ENCODE results near the gene DHX15. TPM values are rescaled to one million over a fixed set of nuclear protein-coding genes. Genes with fewer than 3 reads are reported as not detected.

DHX15 gene
- 165 and 198 TPM in 2 replicates for total RNA-seq (2016; rRNA removed; fragmentation: Illumina TruSeq; extraction: Trizol)
- total RNA-seq (2016; cell fraction: cytosol; rRNA removed; fragmentation: Illumina TruSeq; extraction: Trizol; ENCODE audit: low read depth) = 19.0 and 24.6 TPM in 2 replicates
- 159 and 207 TPM in 2 replicates for total RNA-seq (2016; cell fraction: insoluble cytoplasmic fraction; rRNA removed; fragmentation: Illumina TruSeq; extraction: Trizol)
- 50.2 and 58.7 TPM in 2 replicates for total RNA-seq (2016; cell fraction: membrane; rRNA removed; fragmentation: Illumina TruSeq; extraction: Trizol)
- 250 and 254 TPM in 2 replicates for total RNA-seq (2016; cell fraction: nucleus; rRNA removed; fragmentation: Illumina TruSeq; extraction: Trizol)
- polyA plus RNA-seq (2011; rRNA removed) = 77.2 and 92.9 TPM in 2 replicates
- 33.7 and 45.6 TPM in 2 replicates for polyA plus RNA-seq (2011; cell fraction: cytosol; rRNA removed)
- polyA plus RNA-seq (2011; cell fraction: nucleus; rRNA removed) = 115 and 138 TPM in 2 replicates
- 79.8 and 86.1 TPM in 2 replicates for polyA plus RNA-seq (2012)
- polyA plus RNA-seq (2016; cell fraction: cytosol; fragmentation: Illumina TruSeq; extraction: Trizol; ENCODE audit: low read depth) = 9.6 and 13.3 TPM in 2 replicates
- polyA plus RNA-seq (2016; cell fraction: insoluble cytoplasmic fraction; fragmentation: Illumina TruSeq; extraction: Trizol; ENCODE audit: low read depth) = 153 and 171 TPM in 2 replicates
- 31.8 and 34.9 TPM in 2 replicates for polyA plus RNA-seq (2016; cell fraction: membrane; fragmentation: Illumina TruSeq; extraction: Trizol; ENCODE audit: low read depth)
- polyA plus RNA-seq (2016; cell fraction: nucleus; fragmentation: Illumina TruSeq; extraction: Trizol; ENCODE audit: insufficient read depth, low read depth) = 187 and 190 TPM in 2 replicates
- 100 and 159 TPM in 2 replicates for polyA minus RNA-seq (2011; rRNA and poly(A)+ RNA removed; ENCODE audit: low replicate concordance)
- 55.3 and 55.4 TPM in 2 replicates for polyA minus RNA-seq (2011; cell fraction: cytosol; rRNA and poly(A)+ RNA removed)
- polyA minus RNA-seq (2011; cell fraction: nucleus; rRNA and poly(A)+ RNA removed) = 424 and 461 TPM in 2 replicates
- Bru-seq, nascent RNA = percentile 97 among the genes with signal in this experiment
- BruChase-seq, experiment 1, labeled RNA remaining after a 6-hour chase = percentile 95 among the genes with signal in this experiment
- percentile 96 among the genes with signal in this experiment for BruChase-seq, experiment 2, labeled RNA remaining after a 2-hour chase
- long read RNA-seq, experiment 1, transcript DHX15-201 (14 exons, 2,994 nt) = major isoform, 59 of 78 reads
- long read RNA-seq, experiment 1, partial matches to known transcripts = 10 of 78 reads
- long read RNA-seq, experiment 1, other reads (novel, unspliced or antisense) = 4 of 78 reads
- long read RNA-seq, experiment 2, transcript DHX15-209 (2 exons, 1,848 nt) = minor isoform, 8 of 146 reads
- long read RNA-seq, experiment 2, transcript DHX15-201 (14 exons, 2,994 nt) = major isoform, 65 of 146 reads
- long read RNA-seq, experiment 2, transcript DHX15-208 (3 exons, 2,071 nt) = minor isoform, 5 of 146 reads
- long read RNA-seq, experiment 2, partial matches to known transcripts = 31 of 146 reads
- long read RNA-seq, experiment 2, other reads (novel, unspliced or antisense) = 33 of 146 reads

DNA sequence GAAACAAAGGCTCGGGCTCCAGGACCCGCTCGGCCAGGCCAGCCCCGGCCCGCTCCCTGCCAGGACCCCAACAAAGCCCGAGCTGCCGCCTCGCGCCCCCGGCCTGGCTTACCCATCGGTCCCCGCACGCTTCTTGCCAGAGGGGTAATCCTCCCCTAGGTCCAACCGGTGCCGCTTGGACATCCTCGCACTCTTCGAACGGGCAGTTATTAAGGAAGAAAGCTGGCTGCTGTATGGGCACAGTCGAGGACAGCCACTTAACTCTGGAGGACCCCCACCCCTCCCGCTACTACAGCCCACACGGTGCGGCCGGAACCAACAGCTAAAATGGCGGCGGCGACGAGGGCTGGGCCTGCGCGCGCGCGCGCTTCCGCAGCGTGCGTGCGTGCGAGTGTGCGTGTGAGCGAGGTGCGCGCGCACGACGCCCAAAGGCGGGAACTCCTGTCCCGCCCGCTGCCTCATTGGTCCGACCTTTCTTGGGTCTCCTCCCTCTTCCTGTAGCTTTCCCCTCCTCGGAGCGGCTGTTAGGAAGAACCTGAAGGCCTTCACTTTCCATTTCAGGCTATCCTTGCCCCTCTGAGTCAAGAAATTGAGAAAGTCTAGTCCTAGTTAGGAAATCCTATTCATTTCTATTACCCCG lies at the start of gene DHX15:
DHX15 (minus strand) TSS at position 344 of the 640 bp plus-strand sequence; CDS start at position 183, 161 bp downstream.
- H3K36me3 ChIP-seq (replicated peaks in 1 of 2; ENCODE audit: control insufficient read depth in 1 of 2, insufficient read depth in 2 of 2, low read length in 2 of 2) = peaks cover 4 to 13% of the 10 kb centered on the region in 2 experiments
- H2AFZ ChIP-seq (ENCODE audit: low read length) = no peak within 1 kb of the TSS
- ATAC-seq = peak; percentile 94
- H3K27ac ChIP-seq (ENCODE audit: extremely low read length, insufficient read depth, low read length) = peak within 1 kb of the TSS; percentile 96
- no peaks in the 10 kb centered on the region; a peak in 1 of 5 replicates for H3K27me3 ChIP-seq (ENCODE audit: control insufficient read depth in 1 of 2, insufficient read depth in 2 of 2, low read length in 2 of 2)
- H3K9me3 ChIP-seq (ENCODE audit: low read length) = no peaks in the 10 kb centered on the region
- H3K4me1 ChIP-seq (ENCODE audit: insufficient read depth, low read length) = peaks cover 45% of the 10 kb centered on the region
- peak within 1 kb of the TSS; percentile 91 for H3K4me2 ChIP-seq (ENCODE audit: low read depth, low read length)
- peak within 1 kb of the TSS; percentile 96 to 99 (median 98) for H3K4me3 ChIP-seq (replicated peaks in 1 of 3; ENCODE audit: insufficient read depth in 1 of 3, low read depth in 2 of 3, low read length in 3 of 3)
- peak; percentile 92 for FAIRE-seq
- intact Hi-C loops (cut with micrococcal nuclease; ENCODE audit: unreplicated experiment) = loop anchor here (5.0 kb wide), 1 partner anchor 42 kb away; no protein-coding TSS in a partner anchor
- H3K9ac ChIP-seq (ENCODE audit: insufficient read depth, low read depth, low read length) = peak within 1 kb of the TSS; percentile 100
- CTCF ChIA-PET (ENCODE audit: low intra/inter-chr PET ratio, low total read pairs) = no interaction called here
- WGBS (ENCODE audit: low lambda C conversion rate) = under 1% methylated on average over 33 of the region's 52 CpGs
- H3K79me2 ChIP-seq (ENCODE audit: insufficient read depth, low read length) = peaks cover 50% of the 10 kb centered on the region
- BruUV-seq (replicated peaks) = no TSS peak
- in situ Hi-C loops (cut with HindIII; ENCODE audit: extremely low pct_ligation_motif_present, low pct_unique_long_range_greater_than_20kb) = loop anchor here (25.0 kb wide), 1 partner anchor 697 kb away; the partner anchor contains the start of gene PPARGC1A
- H4K20me1 ChIP-seq (ENCODE audit: insufficient read depth, low read length) = peaks cover 42% of the 10 kb centered on the region
- DNase-seq (ENCODE audit: low spot score) = peak; percentile 92
- POLR2A ChIA-PET = interaction anchor here (0.8 to 1.8 kb wide), 16 partner anchors 10 to 792 kb away, joined by 3 to 19 read pairs (median 4); partner anchors contain the start of genes ANAPC4, PPARGC1A and SEPSECS
- TF ChIP-seq GABPA (IDR thresholded peaks at IDR 0.05; ENCODE audit: low read depth, low read length) (peak; percentile 63), GABPA (CRISPR knock-in tag; IDR thresholded peaks at IDR 0.05; ENCODE audit: low read depth) (peak; percentile 82), ZNF556 (CRISPR knock-in tag; IDR thresholded peaks at IDR 0.05; ENCODE audit: borderline replicate concordance) (no peak; the same call in 1 of the 2 replicates), ZNF367 (CRISPR knock-in tag; IDR thresholded peaks at IDR 0.05; ENCODE audit: borderline replicate concordance) (peak; percentile 11; the same call in 1 of the 2 replicates), BHLHE40 (IDR thresholded peaks at IDR 0.05; ENCODE audit: low read length) (peak; percentile 54; the same call in 1 of the 2 replicates), SP140L (CRISPR knock-in tag; IDR thresholded peaks at IDR 0.05; ENCODE audit: borderline replicate concordance) (peak; percentile 70; the same call in 1 of the 2 replicates), NCOA2 (CRISPR knock-in tag; IDR thresholded peaks at IDR 0.05) (no peak), ZEB1 (IDR thresholded peaks at IDR 0.05; ENCODE audit: insufficient replicate concordance, low read depth) (no peak), SMAD3 (CRISPR knock-in tag; IDR thresholded peaks at IDR 0.05) (0 out of 2 replicates have a peak, but pooled peaks have one; percentile 19), ERF (CRISPR knock-in tag; IDR thresholded peaks at IDR 0.05) (peak; percentile 78; the same call in 1 of the 2 replicates), BRD4 (CRISPR knock-in tag; IDR thresholded peaks at IDR 0.05) (peak; percentile 58), SPEN (CRISPR knock-in tag; IDR thresholded peaks at IDR 0.05; ENCODE audit: low read depth) (peak; percentile 94)
- TF ChIP-seq, protein P1, sequence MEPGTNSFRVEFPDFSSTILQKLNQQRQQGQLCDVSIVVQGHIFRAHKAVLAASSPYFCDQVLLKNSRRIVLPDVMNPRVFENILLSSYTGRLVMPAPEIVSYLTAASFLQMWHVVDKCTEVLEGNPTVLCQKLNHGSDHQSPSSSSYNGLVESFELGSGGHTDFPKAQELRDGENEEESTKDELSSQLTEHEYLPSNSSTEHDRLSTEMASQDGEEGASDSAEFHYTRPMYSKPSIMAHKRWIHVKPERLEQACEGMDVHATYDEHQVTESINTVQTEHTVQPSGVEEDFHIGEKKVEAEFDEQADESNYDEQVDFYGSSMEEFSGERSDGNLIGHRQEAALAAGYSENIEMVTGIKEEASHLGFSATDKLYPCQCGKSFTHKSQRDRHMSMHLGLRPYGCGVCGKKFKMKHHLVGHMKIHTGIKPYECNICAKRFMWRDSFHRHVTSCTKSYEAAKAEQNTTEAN (CRISPR knock-in tag; conservative IDR thresholded peaks at IDR 0.05) = peak; percentile 54; the same call in 1 of the 2 replicates
- TF ChIP-seq, protein P2, sequence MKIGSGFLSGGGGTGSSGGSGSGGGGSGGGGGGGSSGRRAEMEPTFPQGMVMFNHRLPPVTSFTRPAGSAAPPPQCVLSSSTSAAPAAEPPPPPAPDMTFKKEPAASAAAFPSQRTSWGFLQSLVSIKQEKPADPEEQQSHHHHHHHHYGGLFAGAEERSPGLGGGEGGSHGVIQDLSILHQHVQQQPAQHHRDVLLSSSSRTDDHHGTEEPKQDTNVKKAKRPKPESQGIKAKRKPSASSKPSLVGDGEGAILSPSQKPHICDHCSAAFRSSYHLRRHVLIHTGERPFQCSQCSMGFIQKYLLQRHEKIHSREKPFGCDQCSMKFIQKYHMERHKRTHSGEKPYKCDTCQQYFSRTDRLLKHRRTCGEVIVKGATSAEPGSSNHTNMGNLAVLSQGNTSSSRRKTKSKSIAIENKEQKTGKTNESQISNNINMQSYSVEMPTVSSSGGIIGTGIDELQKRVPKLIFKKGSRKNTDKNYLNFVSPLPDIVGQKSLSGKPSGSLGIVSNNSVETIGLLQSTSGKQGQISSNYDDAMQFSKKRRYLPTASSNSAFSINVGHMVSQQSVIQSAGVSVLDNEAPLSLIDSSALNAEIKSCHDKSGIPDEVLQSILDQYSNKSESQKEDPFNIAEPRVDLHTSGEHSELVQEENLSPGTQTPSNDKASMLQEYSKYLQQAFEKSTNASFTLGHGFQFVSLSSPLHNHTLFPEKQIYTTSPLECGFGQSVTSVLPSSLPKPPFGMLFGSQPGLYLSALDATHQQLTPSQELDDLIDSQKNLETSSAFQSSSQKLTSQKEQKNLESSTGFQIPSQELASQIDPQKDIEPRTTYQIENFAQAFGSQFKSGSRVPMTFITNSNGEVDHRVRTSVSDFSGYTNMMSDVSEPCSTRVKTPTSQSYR (CRISPR knock-in tag; IDR thresholded peaks at IDR 0.05; ENCODE audit: borderline replicate concordance) = peak; percentile 21; the same call in 1 of the 2 replicates

Data from HepG2 (cell line).